ENCODE measurements around the gene UBE2G1.
"Not testable (repeated sequence)": the region's sequence is repeated elsewhere in the genome, so short reads cannot be mapped to it uniquely, and the experiment has no call there.

UBE2G1 gene

GRCh38 chr17:4270736-4271135 lies 95.7 kb downstream of the UBE2G1 start:
- Histone ChIP-seq H3K9me3 (ENCODE audit: control insufficient read depth, low read length) (no peaks in the 10 kb centered on the region), H3K4me3 (ENCODE audit: low read length) (no peak overlapping the region), H3K9ac (ENCODE audit: low read length) (no peak overlapping the region), H3K27me3 (ENCODE audit: control insufficient read depth, insufficient read depth, low read length) (no peaks in the 10 kb centered on the region), H3K36me3 (ENCODE audit: control insufficient read depth, insufficient read depth, low read length) (no peaks in the 10 kb centered on the region), H3K4me1 (ENCODE audit: control insufficient read depth, insufficient read depth, low read length) (peaks cover 4% of the 10 kb centered on the region)

- peaks cover 4% of the 10 kb centered on the region for H3K4me1 ChIP-seq (ENCODE audit: control insufficient read depth, insufficient read depth, low read length)
- H3K27me3 ChIP-seq (ENCODE audit: control insufficient read depth, insufficient read depth, low read length): no peaks in the 10 kb centered on the region
- H3K36me3 ChIP-seq (ENCODE audit: control insufficient read depth, insufficient read depth, low read length): no peaks in the 10 kb centered on the region
- H3K9ac ChIP-seq (ENCODE audit: low read length): no peak overlapping the region
- H3K4me3 ChIP-seq (ENCODE audit: low read length): no peak overlapping the region
- no peaks in the 10 kb centered on the region for H3K9me3 ChIP-seq (ENCODE audit: control insufficient read depth, low read length)
Measured at GRCh38 chr17:4269915-4270314, 96.6 kb downstream of the UBE2G1 start.

GRCh38 chr17:4267402-4267801 lies 99.1 kb downstream of the UBE2G1 start:
- Histone ChIP-seq H3K9ac (ENCODE audit: low read length) (no peak overlapping the region), H3K27me3 (ENCODE audit: control insufficient read depth, insufficient read depth, low read length) (no peaks in the 10 kb centered on the region), H3K9me3 (ENCODE audit: control insufficient read depth, low read length) (no peaks in the 10 kb centered on the region), H3K4me3 (ENCODE audit: low read length) (no peak overlapping the region), H3K4me1 (ENCODE audit: control insufficient read depth, insufficient read depth, low read length) (peaks cover 15% of the 10 kb centered on the region), H3K36me3 (ENCODE audit: control insufficient read depth, insufficient read depth, low read length) (no peaks in the 10 kb centered on the region)

GRCh38 chr17:4266550-4266949 lies 99.9 kb downstream of the UBE2G1 start:
- Histone ChIP-seq H3K36me3 (ENCODE audit: control insufficient read depth, insufficient read depth, low read length) (no peaks in the 10 kb centered on the region), H3K4me3 (ENCODE audit: low read length) (no peak overlapping the region), H3K9me3 (ENCODE audit: control insufficient read depth, low read length) (no peaks in the 10 kb centered on the region), H3K4me1 (ENCODE audit: control insufficient read depth, insufficient read depth, low read length) (peaks cover 19% of the 10 kb centered on the region), H3K27me3 (ENCODE audit: control insufficient read depth, insufficient read depth, low read length) (no peaks in the 10 kb centered on the region), H3K9ac (ENCODE audit: low read length) (no peak overlapping the region)

- no peaks in the 10 kb centered on the region for H3K36me3 ChIP-seq (ENCODE audit: control insufficient read depth, insufficient read depth, low read length)
- peak within 1 kb of the TSS; percentile 89 for H3K9ac ChIP-seq (ENCODE audit: low read length)
- H3K9me3 ChIP-seq (ENCODE audit: control insufficient read depth, low read length): peaks cover 7% of the 10 kb centered on the region
- peaks cover 19% of the 10 kb centered on the region for H3K4me1 ChIP-seq (ENCODE audit: control insufficient read depth, insufficient read depth, low read length)
- H3K4me3 ChIP-seq (ENCODE audit: low read length): peak within 1 kb of the TSS; percentile 86
- H3K27me3 ChIP-seq (ENCODE audit: control insufficient read depth, insufficient read depth, low read length): no peaks in the 10 kb centered on the region
Measured at GRCh38 chr17:4263282-4264215, 102.9 kb downstream of the UBE2G1 start, which contains the start of gene ANKFY1. ANKFY1 (minus strand) TSS chr17:4263979; CDS start chr17:4263941, 38 bp downstream.

- Histone ChIP-seq H3K4me3 (ENCODE audit: low read length) (peak overlapping the region; percentile 86), H3K9ac (ENCODE audit: low read length) (peak overlapping the region; percentile 89), H3K4me1 (ENCODE audit: control insufficient read depth, insufficient read depth, low read length) (peaks cover 19% of the 10 kb centered on the region), H3K9me3 (ENCODE audit: control insufficient read depth, low read length) (peaks cover 7% of the 10 kb centered on the region), H3K27me3 (ENCODE audit: control insufficient read depth, insufficient read depth, low read length) (no peaks in the 10 kb centered on the region), H3K36me3 (ENCODE audit: control insufficient read depth, insufficient read depth, low read length) (no peaks in the 10 kb centered on the region)
Measured at GRCh38 chr17:4262703-4263102, 103.8 kb downstream of the UBE2G1 start.

- H3K9ac ChIP-seq (ENCODE audit: low read length): no peak overlapping the region
- peaks cover 7% of the 10 kb centered on the region for H3K9me3 ChIP-seq (ENCODE audit: control insufficient read depth, low read length)
- H3K4me3 ChIP-seq (ENCODE audit: low read length): no peak overlapping the region
- H3K36me3 ChIP-seq (ENCODE audit: control insufficient read depth, insufficient read depth, low read length): no peaks in the 10 kb centered on the region
- H3K4me1 ChIP-seq (ENCODE audit: control insufficient read depth, insufficient read depth, low read length): peaks cover 19% of the 10 kb centered on the region
- no peaks in the 10 kb centered on the region for H3K27me3 ChIP-seq (ENCODE audit: control insufficient read depth, insufficient read depth, low read length)
Measured at GRCh38 chr17:4261452-4261851, 105.0 kb downstream of the UBE2G1 start.

- H3K27me3 ChIP-seq (ENCODE audit: control insufficient read depth, insufficient read depth, low read length): no peaks in the 10 kb centered on the region
- H3K9me3 ChIP-seq (ENCODE audit: control insufficient read depth, low read length): peaks cover 7% of the 10 kb centered on the region
- H3K36me3 ChIP-seq (ENCODE audit: control insufficient read depth, insufficient read depth, low read length): no peaks in the 10 kb centered on the region
- no peak overlapping the region for H3K4me3 ChIP-seq (ENCODE audit: low read length)
- H3K9ac ChIP-seq (ENCODE audit: low read length): no peak overlapping the region
- H3K4me1 ChIP-seq (ENCODE audit: control insufficient read depth, insufficient read depth, low read length): peaks cover 10% of the 10 kb centered on the region
Measured at GRCh38 chr17:4258867-4259266, 107.6 kb downstream of the UBE2G1 start.

- no peaks in the 10 kb centered on the region for H3K36me3 ChIP-seq (ENCODE audit: control insufficient read depth, insufficient read depth, low read length)
- no peaks in the 10 kb centered on the region for H3K4me1 ChIP-seq (ENCODE audit: control insufficient read depth, insufficient read depth, low read length)
- no peak overlapping the region for H3K4me3 ChIP-seq (ENCODE audit: low read length)
- no peak overlapping the region for H3K9ac ChIP-seq (ENCODE audit: low read length)
- H3K27me3 ChIP-seq (ENCODE audit: control insufficient read depth, insufficient read depth, low read length): no peaks in the 10 kb centered on the region
- H3K9me3 ChIP-seq (ENCODE audit: control insufficient read depth, low read length): peaks cover 7% of the 10 kb centered on the region
Measured at GRCh38 chr17:4256952-4257351, 109.5 kb downstream of the UBE2G1 start.

GRCh38 chr17:4255271-4255670 lies 111.2 kb downstream of the UBE2G1 start:
- not testable (repeated sequence) for H3K9ac ChIP-seq (ENCODE audit: low read length); H3K4me3 ChIP-seq (ENCODE audit: low read length); H3K9me3 ChIP-seq (ENCODE audit: control insufficient read depth, low read length); H3K4me1 ChIP-seq (ENCODE audit: control insufficient read depth, insufficient read depth, low read length); H3K27me3 ChIP-seq (ENCODE audit: control insufficient read depth, insufficient read depth, low read length); H3K36me3 ChIP-seq (ENCODE audit: control insufficient read depth, insufficient read depth, low read length)

GRCh38 chr17:4250887-4251286 lies 115.6 kb downstream of the UBE2G1 start:
- no peaks in the 10 kb centered on the region for H3K27me3 ChIP-seq (ENCODE audit: control insufficient read depth, insufficient read depth, low read length)
- H3K9me3 ChIP-seq (ENCODE audit: control insufficient read depth, low read length): no peaks in the 10 kb centered on the region
- no peak overlapping the region for H3K4me3 ChIP-seq (ENCODE audit: low read length)
- no peaks in the 10 kb centered on the region for H3K36me3 ChIP-seq (ENCODE audit: control insufficient read depth, insufficient read depth, low read length)
- H3K9ac ChIP-seq (ENCODE audit: low read length): no peak overlapping the region
- H3K4me1 ChIP-seq (ENCODE audit: control insufficient read depth, insufficient read depth, low read length): peaks cover 36% of the 10 kb centered on the region

GRCh38 chr17:4249452-4250029 lies 116.9 kb downstream of the UBE2G1 start:
- H3K4me1 ChIP-seq (ENCODE audit: control insufficient read depth, insufficient read depth, low read length): peaks cover 37% of the 10 kb centered on the region
- no peaks in the 10 kb centered on the region for H3K36me3 ChIP-seq (ENCODE audit: control insufficient read depth, insufficient read depth, low read length)
- no peak overlapping the region for H3K9ac ChIP-seq (ENCODE audit: low read length)
- no peaks in the 10 kb centered on the region for H3K9me3 ChIP-seq (ENCODE audit: control insufficient read depth, low read length)
- H3K4me3 ChIP-seq (ENCODE audit: low read length): no peak overlapping the region
- H3K27me3 ChIP-seq (ENCODE audit: control insufficient read depth, insufficient read depth, low read length): no peaks in the 10 kb centered on the region
